OCI-LY1 (cell line): Measurements from ENCODE around the gene CACNB1.
A peak's percentile ranks its signal among the peaks of the same experiment; 100 is the strongest.

Experiments
- H2AFZ ChIP-seq: fragments of 200-600 bp; sonication (generic), shearing (Covaris generic); 2 replicates; pipeline ENCODE4 v1.6.0; 2014; ENCODE audit warnings: antibody characterized with exemption, mild to moderate bottlenecking, low read length
- H3F3A ChIP-seq: fragments of 200-600 bp; sonication (generic), shearing (Covaris generic); 2 replicates; pipeline ENCODE4 v1.6.0; 2014; ENCODE audit warnings: mild to moderate bottlenecking, antibody characterized with exemption, low read length, moderate library complexity; ENCODE audit not compliant: insufficient read depth
- H3K27ac ChIP-seq: fragments of 200-600 bp; sonication (generic); 2 replicates; pipeline ENCODE4 v1.5.1; 2014; ENCODE audit warnings: low read length, mixed run types, mild to moderate bottlenecking, low read depth; ENCODE audit not compliant: poor library complexity, severe bottlenecking
- H3K27me3 ChIP-seq: fragments of 200-600 bp; sonication (generic); 2 replicates; pipeline ENCODE4 v1.6.0; 2014; ENCODE audit warnings: antibody characterized with exemption, mild to moderate bottlenecking, low read length, moderate library complexity; ENCODE audit not compliant: insufficient read depth
- H3K36me3 ChIP-seq: fragments of 200-600 bp; sonication (generic); 2 replicates; pipeline ENCODE4 v1.6.1; 2014; ENCODE audit warnings: mild to moderate bottlenecking, antibody characterized with exemption, low read length, moderate library complexity, mixed read lengths; ENCODE audit not compliant: insufficient read depth
- H3K4me1 ChIP-seq: fragments of 200-600 bp; sonication (generic); 2 replicates; pipeline ENCODE4 v1.5.1; 2014; ENCODE audit warnings: mild to moderate bottlenecking, low read length, moderate library complexity; ENCODE audit not compliant: insufficient read depth, severe bottlenecking
- H3K4me2 ChIP-seq: fragments of 200-600 bp; sonication (generic), shearing (Covaris generic); 2 replicates; pipeline ENCODE4 v1.6.1; 2014; ENCODE audit warnings: low read length
- H3K4me3 ChIP-seq: fragments of 200-600 bp; sonication (generic); 2 replicates; pipeline ENCODE4 v1.5.1; 2014; ENCODE audit warnings: low read length, low read depth, mild to moderate bottlenecking, mixed read lengths; ENCODE audit not compliant: poor library complexity, severe bottlenecking
- H3K79me2 ChIP-seq: fragments of 200-600 bp; shearing (Covaris generic); 2 replicates; pipeline ENCODE4 v1.6.1; 2016; ENCODE audit warnings: mixed run types, low read length, mixed read lengths; ENCODE audit not compliant: insufficient read depth
- H3K9ac ChIP-seq: fragments of 200-600 bp; sonication (generic), shearing (Covaris generic); 2 replicates; pipeline ENCODE4 v1.6.1; 2014; ENCODE audit warnings: mild to moderate bottlenecking, low read length, mixed read lengths
- H3K9me2 ChIP-seq: fragments of 200-600 bp; sonication (generic), shearing (Covaris generic); 2 replicates; pipeline ENCODE4 v1.6.1; 2014; ENCODE audit warnings: low read depth, mild to moderate bottlenecking, low read length, mixed read lengths
- H3K9me3 ChIP-seq: fragments of 200-600 bp; shearing (Covaris generic); 2 replicates; pipeline ENCODE4 v1.6.1; 2014; ENCODE audit warnings: low read length, mixed read lengths
- H4K20me1 ChIP-seq: fragments of 200-600 bp; sonication (generic), shearing (Covaris generic); 2 replicates; pipeline ENCODE4 v1.6.0; 2016; ENCODE audit warnings: mild to moderate bottlenecking, low read length; ENCODE audit not compliant: insufficient read depth
- EZH2 ChIP-seq: fragments of 200-600 bp; sonication (generic), shearing (Covaris generic); IDR thresholded peaks from 2 replicates; pipeline ENCODE4 v1.8.0; 2017; ENCODE audit warnings: borderline replicate concordance, mixed run types, mild to moderate bottlenecking, antibody characterized with exemption, low read length, moderate library complexity, mixed read lengths
- TF ChIP-seq, protein P1 (sequence below): fragments of 200-600 bp; sonication (generic), shearing (Covaris generic); IDR thresholded peaks from 2 replicates; pipeline ENCODE4 v1.5.1; 2017; ENCODE audit warnings: mild to moderate bottlenecking, antibody characterized with exemption, low read length, moderate library complexity, mixed read lengths

Gene CACNB1

DNA sequence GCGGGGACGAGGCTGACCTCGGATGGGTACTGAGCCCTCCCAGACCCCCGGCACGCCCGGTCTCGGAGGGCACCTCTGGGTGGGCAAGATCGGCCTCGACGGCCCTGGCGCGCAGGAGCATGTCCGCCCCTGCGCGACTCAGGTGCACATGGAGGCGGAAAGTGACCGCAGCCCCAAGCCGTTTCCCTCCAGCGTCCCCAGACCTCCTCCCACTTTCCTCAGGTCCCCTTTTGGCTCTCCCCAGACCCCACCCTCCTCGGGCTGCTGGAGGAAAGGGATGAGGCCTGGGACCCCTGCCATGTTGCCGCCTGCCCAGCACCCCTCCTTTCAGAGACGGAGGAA lies 12.6 kb upstream of the CACNB1 start:
- H3K27me3 ChIP-seq, result peaks cover 12% of the 10 kb centered on the region
- H3K79me2 ChIP-seq, result no peaks in the 10 kb centered on the region
- H3K9me2 ChIP-seq, result no peaks in the 10 kb centered on the region
- TF ChIP-seq, protein P1, sequence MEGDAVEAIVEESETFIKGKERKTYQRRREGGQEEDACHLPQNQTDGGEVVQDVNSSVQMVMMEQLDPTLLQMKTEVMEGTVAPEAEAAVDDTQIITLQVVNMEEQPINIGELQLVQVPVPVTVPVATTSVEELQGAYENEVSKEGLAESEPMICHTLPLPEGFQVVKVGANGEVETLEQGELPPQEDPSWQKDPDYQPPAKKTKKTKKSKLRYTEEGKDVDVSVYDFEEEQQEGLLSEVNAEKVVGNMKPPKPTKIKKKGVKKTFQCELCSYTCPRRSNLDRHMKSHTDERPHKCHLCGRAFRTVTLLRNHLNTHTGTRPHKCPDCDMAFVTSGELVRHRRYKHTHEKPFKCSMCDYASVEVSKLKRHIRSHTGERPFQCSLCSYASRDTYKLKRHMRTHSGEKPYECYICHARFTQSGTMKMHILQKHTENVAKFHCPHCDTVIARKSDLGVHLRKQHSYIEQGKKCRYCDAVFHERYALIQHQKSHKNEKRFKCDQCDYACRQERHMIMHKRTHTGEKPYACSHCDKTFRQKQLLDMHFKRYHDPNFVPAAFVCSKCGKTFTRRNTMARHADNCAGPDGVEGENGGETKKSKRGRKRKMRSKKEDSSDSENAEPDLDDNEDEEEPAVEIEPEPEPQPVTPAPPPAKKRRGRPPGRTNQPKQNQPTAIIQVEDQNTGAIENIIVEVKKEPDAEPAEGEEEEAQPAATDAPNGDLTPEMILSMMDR, result no peak
- TF ChIP-seq EZH2, result no peak
- H3K9me3 ChIP-seq, result no peaks in the 10 kb centered on the region
- peaks cover 2% of the 10 kb centered on the region; the same call in 1 of the 2 replicates for H3K36me3 ChIP-seq
- H3K4me3 ChIP-seq, result peak overlapping the region; percentile 32
- H4K20me1 ChIP-seq, result no peaks in the 10 kb centered on the region
- H3F3A ChIP-seq, result peaks cover 8% of the 10 kb centered on the region; the same call in 1 of the 2 replicates
- peaks cover 33% of the 10 kb centered on the region for H3K4me1 ChIP-seq
- H3K9ac ChIP-seq, result no peak overlapping the region; the same call in 1 of the 2 replicates
- no peak overlapping the region for H2AFZ ChIP-seq
- H3K4me2 ChIP-seq, result peak overlapping the region; percentile 53
- H3K27ac ChIP-seq, result no peak overlapping the region

DNA sequence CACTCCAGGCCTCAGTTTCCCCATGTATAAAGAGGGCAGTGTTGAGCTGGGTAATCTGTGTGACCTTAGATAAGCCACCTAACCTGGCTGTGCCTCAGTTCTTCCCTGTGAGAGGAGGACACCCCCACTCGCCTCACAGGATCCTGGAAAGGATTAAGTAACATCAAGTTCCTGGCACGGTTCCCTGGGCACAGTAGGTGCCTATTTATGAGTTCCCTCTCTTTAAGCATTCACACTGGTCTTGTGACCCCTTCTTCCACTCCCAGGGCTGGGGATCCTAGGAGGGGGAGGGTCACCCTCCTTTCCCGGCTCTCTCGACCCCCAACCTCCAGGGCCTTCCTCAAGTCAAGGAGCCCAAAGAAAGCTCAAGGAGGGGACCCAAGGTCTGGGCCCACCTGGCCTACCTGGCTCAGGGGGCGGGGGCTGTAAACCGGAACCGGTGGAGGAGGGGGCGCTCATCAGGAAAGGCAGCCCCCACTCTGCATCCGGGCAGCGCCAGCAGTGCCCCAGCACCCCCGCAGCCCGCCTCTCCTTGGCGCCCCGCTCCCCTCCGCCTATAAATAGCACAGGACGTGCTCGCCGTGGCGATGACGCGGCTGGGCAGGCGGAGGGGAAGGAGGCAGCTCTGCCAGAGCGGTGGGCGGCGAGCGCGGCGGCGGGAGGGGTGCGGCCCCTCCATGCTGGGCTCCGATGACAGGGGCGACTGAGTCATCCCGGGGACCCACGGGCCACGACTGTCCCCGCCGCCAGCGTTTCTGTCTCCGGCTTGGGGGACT lies 12.0 kb upstream of the CACNB1 start:
- peaks cover 8% of the 10 kb centered on the region for H3K36me3 ChIP-seq
- TF ChIP-seq, protein P1, result no peak; the same call in 1 of the 2 replicates
- peak overlapping the region; percentile 32 for H3K4me3 ChIP-seq
- H3K79me2 ChIP-seq, result no peaks in the 10 kb centered on the region
- no peaks in the 10 kb centered on the region for H3K9me3 ChIP-seq
- peak overlapping the region; percentile 53 for H3K4me2 ChIP-seq
- H3K9me2 ChIP-seq, result no peaks in the 10 kb centered on the region
- H4K20me1 ChIP-seq, result no peaks in the 10 kb centered on the region
- H3K27me3 ChIP-seq, result peaks cover 12% of the 10 kb centered on the region
- peaks cover 33% of the 10 kb centered on the region for H3K4me1 ChIP-seq
- H2AFZ ChIP-seq, result no peak overlapping the region
- no peak overlapping the region; the same call in 1 of the 2 replicates for H3K9ac ChIP-seq
- peak overlapping the region; percentile 71 for H3K27ac ChIP-seq
- H3F3A ChIP-seq, result peaks cover 8% of the 10 kb centered on the region; the same call in 1 of the 2 replicates

DNA sequence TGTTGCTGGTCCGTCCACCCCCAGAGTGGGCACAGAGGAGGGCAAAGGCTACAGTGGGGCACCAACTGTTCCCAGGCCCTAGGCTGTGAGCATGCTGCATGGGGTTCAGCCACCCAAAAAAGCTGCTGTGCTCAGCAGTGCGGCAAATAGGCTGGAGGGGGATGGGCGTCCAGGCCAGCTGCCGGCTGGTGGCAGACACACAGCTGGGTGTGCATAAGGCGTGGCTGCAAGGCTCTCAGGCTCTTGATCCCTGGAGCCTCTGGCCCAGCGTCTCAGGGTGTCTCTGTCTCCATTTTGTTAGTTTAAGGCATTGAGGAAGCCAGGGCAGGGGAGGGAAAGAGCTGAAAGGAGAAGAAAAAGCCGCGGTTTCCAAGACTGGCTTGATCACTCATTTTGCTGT lies 11.4 kb upstream of the CACNB1 start:
- Histone ChIP-seq H3K9me3 (no peaks in the 10 kb centered on the region), H3K4me3 (no peak overlapping the region), H3K4me2 (peak overlapping the region; percentile 53), H2AFZ (no peak overlapping the region), H3K9ac (peak overlapping the region; percentile 35; the same call in 1 of the 2 replicates), H3K27me3 (peaks cover 12% of the 10 kb centered on the region), H3K9me2 (no peaks in the 10 kb centered on the region), H4K20me1 (no peaks in the 10 kb centered on the region), H3K4me1 (peaks cover 33% of the 10 kb centered on the region), H3K27ac (peak overlapping the region; percentile 71), H3F3A (peaks cover 12% of the 10 kb centered on the region), H3K79me2 (no peaks in the 10 kb centered on the region), H3K36me3 (peaks cover 14% of the 10 kb centered on the region)
- TF ChIP-seq, protein P1, result no peak; the same call in 1 of the 2 replicates
- no peak for TF ChIP-seq EZH2
